Right lung (tissue), 5 donors: ENCODE results near the gene NADK. TPM values are rescaled to one million over a fixed set of nuclear protein-coding genes. Genes with fewer than 3 reads are reported as not detected.
"Not testable (repeated sequence)": the region's sequence is repeated elsewhere in the genome, so short reads cannot be mapped to it uniquely, and the experiment has no call there.

Experiments
- DNase-seq, 2 donors: peaks; one replicate each; pipeline ENCODE4 v3.0.0-alpha.2; 2013
- polyA plus RNA-seq, 5 donors: library from polyadenylated mRNA; unstranded; fragments of 120-200 nt; gene quantifications; one replicate each; pipeline versions ENCODE4 v1.2.1 to v1.2.3, GENCODE V29; 2013; ENCODE audit warnings: inconsistent platforms in 1 of 5, low replicate concordance in 1 of 5; ENCODE audit not compliant: insufficient read length in 5 of 5, insufficient read depth in 1 of 5

NADK gene
- polyA plus RNA-seq, 5 donors: 32.3 to 55.2 (median 40.4) TPM

DNA sequence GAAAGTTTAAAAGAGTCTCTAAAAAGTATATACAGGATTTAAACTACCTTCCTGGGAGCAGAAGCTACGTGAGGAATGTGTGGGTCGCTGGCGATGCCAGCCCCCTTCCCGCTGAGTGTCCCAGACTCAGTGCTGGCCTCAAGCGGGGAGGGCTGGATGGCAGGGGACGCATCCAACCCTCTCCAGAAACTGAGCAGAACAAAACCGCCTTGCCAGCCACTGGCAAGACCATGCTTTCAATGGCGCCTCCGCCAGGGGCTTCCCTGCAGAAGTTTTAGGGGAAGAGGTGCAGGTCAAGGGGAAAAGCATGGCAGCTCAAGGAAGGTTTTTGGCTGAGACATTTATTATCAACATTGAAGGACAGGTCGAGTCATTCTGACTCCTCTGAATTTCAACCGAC, 26.1 kb downstream of the NADK start:
- no peak for DNase-seq

DNA sequence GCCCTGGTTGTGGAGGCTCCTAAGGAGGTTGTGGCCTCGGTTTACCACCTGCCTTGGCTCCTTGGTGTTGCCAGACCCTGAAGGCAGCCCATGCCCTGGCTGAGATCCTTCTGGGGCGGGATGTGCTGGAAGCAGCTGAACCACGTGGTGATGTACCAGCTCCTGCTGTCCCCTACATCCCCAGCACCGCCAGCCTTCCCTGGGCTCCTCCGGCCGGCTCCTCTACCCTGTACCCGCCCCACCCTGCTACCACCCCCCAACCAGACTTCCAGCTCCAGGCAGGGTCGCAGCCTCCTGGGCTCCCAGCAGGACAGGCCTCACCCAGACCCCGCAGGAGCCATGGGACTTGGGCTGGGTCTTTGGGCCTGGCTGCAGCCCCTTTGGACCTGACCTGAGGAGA, 28.3 kb downstream of the NADK start:
- DNase-seq: not testable (repeated sequence)

DNA sequence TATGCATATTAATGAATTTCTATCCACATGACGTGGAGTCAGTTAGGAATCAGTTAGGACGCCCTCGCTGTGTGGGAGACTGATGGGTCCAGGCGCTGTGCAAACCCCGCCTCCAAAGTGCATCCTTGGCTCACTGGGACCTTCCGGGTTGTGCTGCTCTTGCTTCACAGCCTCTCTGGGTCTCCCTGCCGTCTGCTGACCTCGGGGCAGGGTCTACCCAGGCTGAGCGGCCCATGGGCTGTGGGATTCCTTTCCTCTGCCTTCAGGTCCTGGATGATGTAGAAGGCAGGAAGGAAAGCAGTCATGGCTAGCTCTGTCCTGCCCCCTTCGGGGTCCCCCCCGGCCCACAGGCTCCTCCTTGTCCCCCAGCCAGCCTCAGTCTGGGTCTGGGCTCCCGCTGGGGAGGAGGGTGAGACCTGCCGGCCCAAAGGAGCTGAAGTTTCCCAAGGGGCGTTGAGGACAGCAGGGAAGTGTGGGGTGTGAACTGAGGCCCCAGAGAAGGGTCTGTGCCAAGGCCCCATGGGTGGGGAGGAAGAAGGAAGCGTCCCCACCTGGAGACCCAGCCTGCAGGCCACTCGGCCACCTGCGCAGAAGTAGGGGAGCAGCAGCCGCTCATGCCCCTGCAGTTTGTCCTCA, 29.5 kb downstream of the NADK start:
- DNase-seq: no peak

DNA sequence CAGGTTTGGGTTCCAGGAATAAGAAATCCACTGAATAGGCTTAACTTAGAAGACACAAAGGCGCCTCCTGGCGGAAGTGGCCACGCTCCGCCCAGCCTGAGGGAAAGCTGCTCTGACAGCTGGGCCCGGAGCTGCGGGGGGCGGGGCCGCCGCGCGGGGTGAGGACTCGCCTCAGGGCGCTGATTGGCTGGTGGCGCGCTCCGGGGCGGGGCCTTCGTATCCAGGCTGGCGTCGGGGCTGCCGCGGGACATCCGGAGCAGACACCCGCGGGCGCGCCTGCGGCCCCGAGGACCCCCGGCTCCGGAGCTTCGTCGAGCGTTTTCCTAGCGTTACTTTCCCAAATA, 31.7 kb downstream of the NADK start:
- DNase-seq: not testable (repeated sequence)

DNA sequence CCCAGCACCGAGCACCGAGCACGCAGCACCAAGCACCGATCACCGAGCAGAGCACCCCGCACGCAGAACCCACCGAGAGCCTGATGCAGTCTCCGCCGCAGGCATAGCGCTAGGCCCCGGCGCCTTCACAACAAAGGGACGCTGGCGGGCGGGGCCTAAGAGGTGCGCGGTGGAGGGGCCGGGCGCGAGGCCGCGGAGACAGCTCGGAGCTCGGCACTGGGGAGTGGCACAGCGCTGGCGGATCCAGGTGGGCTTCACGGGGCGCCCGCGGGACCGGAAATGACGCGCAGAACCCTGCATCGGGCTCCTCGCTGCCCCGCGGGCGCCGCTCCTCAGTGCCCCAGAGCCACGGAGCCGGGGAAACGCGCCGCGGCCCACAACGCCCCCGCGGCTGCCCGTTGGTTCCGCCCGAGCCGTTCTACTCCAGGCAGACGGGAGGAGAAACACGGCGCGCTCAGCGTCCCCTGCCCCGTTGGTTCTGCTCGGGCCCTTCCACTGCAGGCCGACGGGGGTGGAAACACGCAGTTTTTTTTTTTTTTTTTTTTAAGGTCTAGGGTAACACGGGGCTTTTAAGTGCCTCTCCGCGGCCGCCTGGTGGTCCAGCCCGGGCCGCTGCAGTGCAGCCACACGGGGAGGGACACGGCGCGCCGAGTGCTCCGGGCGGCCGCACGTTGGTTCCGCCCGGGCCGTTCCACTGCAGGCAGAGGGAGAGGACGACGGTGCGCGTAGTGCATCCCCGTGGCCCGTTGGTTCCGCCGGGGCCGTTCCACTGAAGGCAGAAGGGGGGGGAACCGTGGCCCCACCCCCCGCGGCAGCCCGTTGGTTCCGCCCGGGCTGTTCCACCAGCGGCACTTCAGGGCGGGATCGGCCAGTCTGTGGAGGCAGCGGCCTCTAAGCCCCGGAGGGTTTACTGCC, 32.4 kb downstream of the NADK start:
- DNase-seq: peak; percentile 69 to 74

DNA sequence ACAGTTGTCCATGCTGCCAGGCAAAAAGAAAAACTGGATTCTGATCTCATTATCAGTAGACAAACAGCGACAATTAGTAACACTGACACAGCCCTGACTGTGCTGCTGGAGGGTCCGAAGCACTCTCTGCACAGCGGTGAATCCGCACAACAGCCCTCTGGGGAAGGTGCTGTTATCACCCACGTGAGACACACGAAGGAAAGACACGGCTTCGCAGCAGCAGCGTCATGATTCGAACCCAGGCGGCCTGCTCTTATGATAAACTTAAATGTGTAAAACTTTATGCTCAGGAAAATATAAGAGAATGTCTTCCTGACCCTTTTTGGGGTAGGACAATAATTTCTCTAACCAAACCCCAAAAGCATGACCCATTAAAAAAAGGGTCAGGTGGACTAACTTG, 35.7 kb downstream of the NADK start:
- DNase-seq: not testable (repeated sequence)

DNA sequence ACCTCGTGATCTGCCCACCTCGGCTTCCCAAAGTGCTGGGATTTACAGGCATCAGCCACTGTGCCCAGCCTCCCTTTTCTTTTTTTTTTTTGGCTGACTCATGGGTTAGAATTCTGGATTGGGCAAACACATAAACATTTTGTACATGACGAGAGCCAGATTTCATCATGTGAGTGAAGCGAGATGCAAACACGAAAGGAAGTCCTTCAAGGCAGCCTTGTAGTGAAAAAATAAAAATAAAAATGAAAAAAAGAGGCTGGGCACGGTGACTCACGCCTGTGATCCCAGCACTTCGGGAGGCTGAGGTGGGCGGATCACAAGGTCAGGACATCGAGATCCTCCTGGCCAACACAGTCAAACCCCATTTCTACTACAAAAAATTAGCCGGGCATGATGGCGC, 37.3 kb downstream of the NADK start:
- DNase-seq: not testable (repeated sequence)

DNA sequence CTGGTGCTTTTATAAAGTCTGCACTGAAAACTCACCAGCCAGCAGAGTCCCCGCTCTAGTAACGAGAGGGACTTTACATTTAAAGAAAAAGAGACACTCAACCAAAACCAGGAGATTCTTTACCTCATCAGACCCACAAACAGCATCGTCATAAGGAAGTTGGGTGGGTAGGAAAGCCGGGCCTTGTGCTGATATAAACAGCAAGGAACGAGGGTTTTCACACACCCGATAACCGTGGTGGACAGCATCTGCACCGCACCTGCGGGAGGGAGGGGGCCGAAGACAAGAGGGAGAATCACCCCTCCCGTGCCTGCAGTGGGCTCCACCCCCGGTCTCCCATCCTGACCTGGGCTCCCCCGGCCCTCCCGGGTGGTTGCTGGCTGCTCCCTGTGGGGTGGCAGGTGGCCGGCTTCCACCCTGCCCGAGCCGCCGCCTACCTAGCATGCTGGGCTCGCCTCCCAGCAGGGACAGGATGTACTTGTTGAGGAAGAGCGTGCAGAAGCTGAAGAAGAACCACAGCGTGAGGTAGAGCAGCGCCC, 39.4 kb downstream of the NADK start:
- DNase-seq: not testable (repeated sequence)

DNA sequence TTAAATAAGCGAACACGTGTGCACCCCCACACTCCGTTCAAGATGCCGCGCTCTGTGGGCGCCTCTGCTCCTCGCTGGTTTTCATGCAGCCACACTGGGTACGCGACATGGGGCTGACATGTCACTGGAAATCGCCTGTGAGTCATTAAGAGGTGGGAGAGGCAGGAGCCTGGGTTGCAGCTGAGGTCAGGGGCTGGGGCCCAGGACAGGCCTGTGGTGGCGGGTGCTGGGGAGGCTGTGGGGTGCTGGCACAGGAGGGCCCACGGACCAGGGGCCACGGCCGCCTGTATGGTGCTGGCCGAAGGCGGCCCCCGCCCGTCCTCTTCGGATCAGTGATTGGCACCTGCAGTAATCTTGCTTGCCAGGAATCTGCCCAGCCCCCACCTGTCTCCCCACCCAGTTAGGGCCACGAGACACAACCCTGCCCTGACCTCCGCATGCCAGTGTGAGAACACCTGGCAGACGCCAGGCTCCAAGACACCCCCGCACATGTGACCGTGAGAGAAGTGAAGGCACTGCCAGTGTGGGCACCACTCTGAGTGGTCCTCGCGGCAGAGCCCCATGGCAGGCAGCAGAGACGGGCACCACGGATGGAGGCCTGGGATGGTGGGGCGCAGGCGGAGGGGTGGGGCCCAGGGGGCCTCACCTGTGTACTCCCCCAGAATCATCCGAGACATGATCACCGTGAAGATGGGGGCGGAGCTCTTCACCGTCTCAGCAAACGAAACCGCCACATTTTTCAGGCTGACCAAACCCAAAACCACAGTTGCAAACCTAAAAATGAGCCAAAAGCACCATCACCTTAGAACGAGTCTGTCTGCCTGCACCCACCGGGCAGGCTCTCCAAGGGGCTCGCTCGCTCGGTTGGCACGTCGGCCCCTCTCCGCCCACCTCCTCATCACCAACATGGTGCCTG, 40.3 kb downstream of the NADK start:
- DNase-seq: not testable (repeated sequence)

DNA sequence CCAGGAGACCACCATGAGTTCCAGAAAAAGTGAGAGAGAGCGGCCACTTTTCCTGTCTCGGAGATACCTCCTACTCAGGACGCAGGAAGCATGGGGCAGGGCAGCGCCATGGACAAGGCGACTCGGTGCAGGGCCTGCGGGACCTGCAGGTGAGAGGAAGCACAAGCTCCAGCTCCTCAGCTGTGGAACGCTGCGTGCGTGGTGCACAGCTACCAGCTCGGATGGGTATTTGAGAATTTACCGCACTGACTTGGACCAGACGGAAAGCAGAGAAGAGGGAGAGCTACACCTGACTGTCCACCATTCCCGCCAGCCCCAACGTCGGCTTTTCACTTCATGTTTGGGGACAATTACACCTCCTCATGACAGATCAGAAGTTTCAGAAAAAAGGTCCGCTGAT, 45.9 kb downstream of the NADK start:
- DNase-seq: no peak

DNA sequence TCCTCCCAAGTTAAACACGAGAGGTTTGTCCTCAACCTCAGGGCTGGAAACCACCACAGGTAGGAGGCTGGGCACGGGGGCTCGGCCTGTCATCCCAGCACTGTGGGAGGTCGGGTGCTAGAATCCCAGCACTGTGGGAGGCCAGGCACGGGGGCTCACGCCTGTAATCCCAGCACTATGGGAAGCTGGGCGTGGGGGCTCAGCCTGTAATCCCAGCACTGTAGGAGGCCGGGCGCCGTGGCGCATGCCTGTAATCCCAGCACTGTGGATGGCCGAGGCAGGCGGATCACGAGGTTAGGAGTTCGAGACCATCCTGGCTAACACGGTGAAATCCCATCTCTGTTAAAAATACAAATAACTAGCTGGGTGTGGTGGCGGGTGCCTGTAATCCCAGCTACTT, 47.4 kb downstream of the NADK start:
- DNase-seq: no peak

DNA sequence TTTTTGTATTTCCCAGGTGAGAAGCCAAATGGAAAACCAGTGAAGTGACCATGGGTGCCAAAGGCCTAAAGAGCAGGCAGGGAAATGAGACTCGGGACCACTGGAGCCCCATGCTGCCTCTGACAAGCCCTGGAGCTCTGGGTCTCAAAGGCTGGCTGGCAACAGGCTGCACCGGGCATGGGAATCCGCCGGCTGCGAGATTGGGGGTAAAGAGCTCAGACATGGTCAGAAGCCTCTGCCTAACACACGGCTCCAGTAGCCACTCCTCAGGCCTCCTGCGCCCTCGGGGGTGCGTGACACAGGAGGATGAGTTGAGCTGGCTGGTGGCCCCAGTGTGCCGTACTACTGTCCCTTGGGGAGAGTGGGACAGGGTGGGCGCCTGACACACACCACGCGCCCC, 48.0 kb downstream of the NADK start:
- not testable (repeated sequence) for DNase-seq

DNA sequence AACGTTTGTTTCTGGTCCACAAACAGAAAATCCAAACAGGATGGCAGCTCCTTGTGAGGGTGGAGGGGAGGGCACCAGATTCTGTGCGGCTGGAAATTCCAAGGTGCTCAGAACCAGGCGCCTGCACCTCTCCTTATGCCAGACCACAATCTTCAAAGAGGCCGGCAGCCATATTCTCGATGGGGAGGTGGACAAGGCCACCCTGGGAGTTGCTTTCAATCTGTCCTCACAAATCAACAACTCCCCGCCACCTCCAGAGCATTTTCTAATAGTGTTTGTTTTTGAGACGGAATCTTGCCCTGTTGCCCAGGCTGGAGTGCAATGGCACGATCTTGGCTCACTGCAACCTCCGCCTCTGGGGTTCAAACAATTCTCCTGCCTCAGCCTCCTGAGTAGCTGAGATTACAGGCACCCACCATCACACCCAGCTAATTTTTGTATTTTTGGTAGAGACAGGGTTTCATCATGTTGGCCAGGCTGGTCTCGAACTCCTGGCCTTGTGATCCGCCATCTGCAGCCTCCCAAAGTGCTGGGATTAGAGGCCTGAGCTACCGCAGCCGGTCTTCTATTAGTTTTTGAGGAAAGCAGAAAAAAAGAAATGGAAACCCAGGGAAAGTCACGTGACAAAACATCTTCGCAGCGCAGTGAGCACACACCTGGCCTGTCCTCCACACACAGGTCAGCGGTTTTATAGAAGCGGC, 49.0 kb downstream of the NADK start:
- DNase-seq: not testable (repeated sequence)

DNA sequence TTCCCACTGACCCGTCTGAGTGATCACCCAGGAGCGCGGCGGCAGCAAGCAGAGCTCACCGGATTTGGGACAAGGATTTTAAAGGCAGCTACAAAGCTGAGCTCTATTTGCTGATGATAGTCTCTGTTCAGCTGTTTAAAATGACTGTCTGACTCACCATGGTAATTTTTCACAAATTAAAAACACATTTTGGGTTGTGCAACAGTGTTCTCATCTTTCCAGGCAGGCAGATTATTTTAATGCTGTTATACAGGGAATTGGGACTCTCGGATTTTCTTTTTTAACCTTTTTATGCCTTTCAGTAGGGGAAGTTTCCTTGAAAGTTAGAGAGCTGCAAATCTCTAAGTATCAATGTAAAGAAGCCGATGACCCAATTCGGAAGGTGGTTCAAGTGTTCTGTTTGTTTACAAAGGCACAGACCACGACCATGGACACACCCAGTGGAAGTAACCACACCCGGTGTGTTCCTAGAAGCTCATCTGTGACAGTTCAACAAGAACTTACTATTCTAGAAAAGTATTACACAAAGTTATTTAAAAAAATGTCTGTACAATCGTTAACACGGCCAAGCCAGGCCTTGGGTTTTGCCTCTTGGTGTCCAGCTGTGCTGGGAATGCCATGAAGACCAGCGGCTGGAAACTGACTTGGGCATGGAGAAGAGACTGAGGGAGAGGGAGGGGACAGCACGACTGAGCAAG, 49.8 kb downstream of the NADK start:
- DNase-seq: not testable (repeated sequence)

DNA sequence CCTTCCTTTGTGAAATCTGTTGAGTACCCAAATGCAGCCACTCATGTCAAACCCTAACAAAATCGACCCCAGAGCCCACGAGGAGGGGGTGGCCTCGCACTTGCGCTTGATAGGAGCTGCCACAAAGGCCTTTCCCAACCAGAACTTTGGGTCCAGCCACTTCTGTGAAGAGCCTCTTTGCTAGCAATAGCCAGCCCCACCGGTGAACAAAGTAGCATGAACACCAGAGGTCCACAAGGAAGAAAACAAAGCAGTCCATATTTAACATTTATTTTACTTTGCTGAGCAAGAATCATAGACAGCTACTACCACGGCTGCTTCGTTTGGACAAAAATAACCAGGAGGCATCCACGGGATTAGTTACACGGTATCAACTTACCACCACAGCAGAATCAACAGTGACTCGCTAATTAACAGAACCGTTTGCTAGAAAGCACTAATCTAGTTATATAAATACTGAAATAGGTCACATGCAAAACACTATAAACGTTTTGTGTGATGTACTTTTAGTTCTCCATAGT, 51.1 kb downstream of the NADK start:
- DNase-seq: not testable (repeated sequence)

DNA sequence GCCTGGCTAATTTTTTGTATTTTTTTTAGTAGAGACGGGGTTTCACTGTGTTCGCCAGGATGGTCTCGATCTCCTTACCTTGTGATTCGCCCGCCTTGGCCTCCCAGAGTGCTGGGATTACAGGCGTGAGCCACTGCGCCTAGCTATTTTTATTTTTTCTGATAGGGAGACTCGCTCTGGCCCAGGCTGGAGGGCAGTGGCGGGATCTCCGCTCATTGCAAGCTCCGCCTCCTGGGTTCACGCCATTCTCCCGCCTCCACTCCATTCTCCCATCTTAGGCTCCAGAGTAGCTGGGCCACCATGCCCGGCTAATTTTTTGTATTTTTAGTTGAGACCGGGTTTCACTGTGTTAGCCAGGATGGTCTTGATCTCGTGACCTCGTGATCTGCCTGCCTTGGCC, 52.2 kb downstream of the NADK start:
- not testable (repeated sequence) for DNase-seq

DNA sequence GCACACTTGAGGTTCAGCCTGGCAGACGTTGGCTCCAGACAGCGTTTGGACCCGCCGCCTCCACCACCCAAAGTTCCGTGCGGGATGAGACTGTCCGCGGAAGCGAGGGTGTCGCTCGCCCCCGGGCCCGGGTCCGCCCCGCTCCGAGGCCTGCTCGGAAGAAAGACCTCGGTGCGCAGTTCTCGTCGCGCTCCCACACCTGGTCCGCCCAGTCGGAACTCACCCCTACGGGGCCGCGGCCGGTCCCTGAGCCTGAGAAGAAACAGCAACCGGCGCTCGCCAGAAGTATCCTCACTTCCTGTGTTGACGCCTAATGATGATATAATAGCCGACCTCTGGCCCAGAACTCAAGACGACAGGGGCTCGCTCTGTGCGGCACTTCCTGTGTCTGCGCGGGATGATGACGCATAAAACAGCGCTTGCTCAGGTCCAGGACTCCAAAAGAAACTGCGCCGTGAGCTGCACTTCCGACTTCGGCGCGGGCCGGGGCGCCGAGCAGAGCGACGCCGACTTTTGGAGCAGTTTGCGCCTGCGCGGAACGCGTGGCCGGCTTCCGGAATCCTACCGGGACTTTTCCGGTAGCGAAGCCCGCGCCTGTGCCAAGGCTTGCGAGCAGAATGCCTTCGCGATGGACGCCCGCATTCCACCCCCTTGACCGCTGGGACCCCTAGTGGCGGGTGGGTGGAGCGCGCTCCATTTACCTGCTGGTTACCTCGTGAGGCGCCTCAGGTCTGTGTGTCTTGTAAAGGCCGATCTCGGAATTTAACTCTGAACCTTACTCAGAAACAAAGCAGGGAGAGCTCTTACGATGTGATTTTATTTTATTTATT, 54.0 kb downstream of the NADK start, which contains the start of gene CDK11A:
TSS of gene CDK11A (minus strand) at position 323 of the 830 bp plus-strand sequence. CDS start 1,539 bp downstream, outside the sequence.
- DNase-seq: peak; percentile 97 to 99

DNA sequence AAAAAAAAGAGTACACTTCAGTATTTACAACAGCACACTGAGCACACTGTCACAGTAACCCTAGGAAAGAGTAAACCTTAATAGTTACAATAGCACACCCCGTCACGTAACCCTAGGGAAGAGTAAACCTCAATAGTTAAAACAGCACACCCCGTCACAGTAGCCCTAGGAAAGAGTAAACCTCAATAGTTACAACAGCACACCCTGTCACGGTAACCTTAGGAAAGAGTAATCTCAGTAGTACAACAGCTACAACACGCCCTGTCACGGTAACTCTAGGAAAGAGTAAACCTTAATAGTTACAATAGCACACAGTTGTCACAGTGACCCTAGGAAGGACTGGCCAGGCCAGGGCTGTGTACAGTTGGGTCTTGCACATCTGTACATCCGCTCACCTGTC, 57.1 kb downstream of the NADK start:
- no peak for DNase-seq
